Measurements from ENCODE around the gene FHIT.

- TF ChIP-seq CTCF (conservative IDR thresholded peaks at IDR 0.05) (no peak), EZH2 (IDR thresholded peaks at IDR 0.05; ENCODE audit: low read depth) (no peak)
These were observed 423.6 kb downstream of the FHIT start for GRCh38 chr3:60827666-60828065.

All from PC-9 (cell line).